HG03135 (cell line): ENCODE data around the gene ALPK1.

Experiments used
- ATAC-seq: cut with Tn5 transposase; IDR thresholded peaks from one replicate; pipeline ENCODE4 v1.9.1; 2021; ENCODE audit warnings: mild to moderate bottlenecking, moderate library complexity; ENCODE audit not compliant: unreplicated experiment

The ALPK1 gene

GRCh38 chr4:112377171-112377570 lies 80.0 kb downstream of the ALPK1 start:
- no peak for ATAC-seq

GRCh38 chr4:112377594-112378242 lies 80.5 kb downstream of the ALPK1 start:
- no peak for ATAC-seq

GRCh38 chr4:112378243-112378620 lies 81.1 kb downstream of the ALPK1 start:
- ATAC-seq = no peak

GRCh38 chr4:112378858-112379257 lies 81.7 kb downstream of the ALPK1 start:
- ATAC-seq = no peak

GRCh38 chr4:112379306-112379705 lies 82.1 kb downstream of the ALPK1 start:
- ATAC-seq = no peak

GRCh38 chr4:112381996-112382692 lies 85.0 kb downstream of the ALPK1 start:
- no peak for ATAC-seq

- no peak for ATAC-seq
Measured at GRCh38 chr4:112386071-112386470, 88.9 kb downstream of the ALPK1 start.

DNA sequence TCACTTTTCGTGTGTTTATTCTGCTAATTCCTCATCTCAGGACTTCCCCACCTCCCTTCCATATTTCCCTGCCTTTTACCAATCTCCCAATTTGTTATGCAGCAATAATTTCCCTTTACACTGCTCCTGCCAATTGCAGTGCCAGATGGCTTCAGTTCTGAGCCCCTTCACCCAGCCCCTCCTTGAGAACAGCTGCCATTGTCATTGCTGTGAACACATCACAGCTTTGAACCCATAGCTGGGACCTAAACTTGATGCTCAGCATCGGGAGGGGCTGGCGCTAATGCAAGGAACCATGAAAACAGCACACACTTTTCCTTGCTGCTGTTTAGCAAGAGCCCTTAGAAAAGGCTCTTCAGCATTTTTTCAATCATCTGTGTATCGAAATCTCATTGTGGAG lies 104.9 kb downstream of the ALPK1 start:
- no peak for ATAC-seq

DNA sequence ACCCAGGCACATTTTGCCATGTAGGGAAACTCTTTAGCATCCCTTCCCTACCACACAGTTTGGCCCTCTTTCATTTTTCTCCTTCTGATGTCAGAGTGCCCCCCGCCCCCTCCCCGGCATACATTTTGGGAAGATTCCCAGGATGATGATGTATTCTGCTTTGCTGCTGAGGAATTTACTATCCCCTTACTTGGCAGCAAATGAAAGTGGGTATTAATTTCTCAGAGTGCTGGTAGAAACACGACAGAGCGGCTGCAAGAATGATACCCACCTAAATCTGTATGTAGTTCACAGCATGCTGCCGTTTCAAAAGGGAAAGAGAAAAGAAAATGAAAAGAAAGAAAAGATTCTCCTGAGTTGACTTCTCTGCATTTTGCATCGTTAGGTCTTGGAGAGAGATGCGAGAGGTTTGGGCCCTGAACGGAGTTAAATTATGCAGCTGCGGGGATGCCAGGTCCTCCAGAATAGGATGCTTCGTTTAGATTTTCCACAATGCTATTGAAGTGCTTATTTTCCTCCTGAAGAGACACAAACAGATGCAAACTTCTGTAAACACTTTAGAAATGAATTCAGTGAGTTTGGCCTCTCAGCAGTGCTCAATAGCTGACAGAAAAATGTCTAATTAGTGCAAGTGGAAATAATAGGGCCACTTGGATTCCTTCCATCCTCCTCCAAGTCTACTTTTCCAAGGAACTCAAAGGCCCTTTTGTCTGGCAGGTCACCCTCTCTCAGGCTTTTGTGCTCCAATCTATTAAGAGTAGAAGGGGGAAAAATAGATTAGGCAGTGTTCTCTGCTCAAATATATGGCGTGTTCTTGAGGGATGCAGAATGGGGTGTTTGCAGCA lies 106.2 kb downstream of the ALPK1 start:
- ATAC-seq = no peak

GRCh38 chr4:112410364-112410763 lies 113.2 kb downstream of the ALPK1 start:
- ATAC-seq = no peak

DNA sequence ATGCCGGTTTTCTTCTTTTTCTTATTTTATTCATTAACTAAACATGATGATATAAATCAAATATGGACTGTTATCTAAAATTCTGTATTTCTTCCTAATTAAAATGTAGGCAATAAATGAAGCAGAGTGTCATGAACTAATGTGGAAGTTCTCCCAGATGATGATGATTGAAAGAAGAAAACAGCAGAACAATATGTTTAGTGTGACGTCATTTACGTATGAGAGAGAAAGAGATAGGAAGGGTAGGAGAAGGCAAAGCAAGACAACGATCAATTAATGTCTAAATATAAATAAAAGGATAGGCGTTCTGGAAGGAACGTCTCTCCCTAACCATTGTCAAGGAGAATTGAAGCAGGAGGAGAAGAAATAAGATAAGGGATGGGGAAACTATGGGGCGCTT lies 113.6 kb downstream of the ALPK1 start:
- ATAC-seq = no peak

DNA sequence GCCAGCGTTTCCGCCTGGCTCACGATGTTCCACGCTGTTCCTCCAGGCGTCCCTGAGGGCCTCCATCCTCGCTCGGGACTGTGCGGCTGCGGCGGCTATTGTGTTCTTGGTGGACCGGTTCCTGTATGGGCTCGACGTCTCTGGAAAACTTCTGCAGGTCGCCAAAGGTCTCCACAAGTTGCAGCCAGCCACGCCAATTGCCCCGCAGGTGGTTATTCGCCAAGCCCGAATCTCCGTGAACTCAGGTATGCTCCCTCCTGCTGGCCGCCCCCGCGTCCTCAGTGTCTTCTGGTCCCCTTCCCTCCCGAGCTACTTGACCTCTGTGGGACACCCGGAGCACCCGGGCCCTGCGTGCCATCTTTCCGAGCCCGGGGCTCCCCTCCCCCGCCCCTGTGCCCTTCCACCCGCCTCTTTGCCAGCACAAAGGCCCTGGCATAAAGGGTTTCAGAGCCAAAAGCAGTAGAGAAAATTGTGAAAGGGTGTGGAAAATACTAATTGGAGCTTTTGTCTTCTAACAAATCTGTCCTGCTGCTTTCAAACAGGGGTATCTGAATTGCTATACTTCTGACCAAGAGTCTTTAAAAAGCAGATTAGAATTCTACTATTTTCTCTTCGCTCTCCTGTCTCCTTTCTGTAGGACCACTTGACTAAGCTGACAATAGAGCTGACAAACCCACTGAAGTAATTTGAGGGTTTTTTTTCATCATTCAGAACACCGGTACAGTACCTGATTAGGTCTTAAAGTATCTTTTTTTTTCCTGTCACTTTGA lies 114.8 kb downstream of the ALPK1 start:
- ATAC-seq = no peak

- no peak for ATAC-seq
Measured at GRCh38 chr4:112416464-112416863, 119.3 kb downstream of the ALPK1 start.

- ATAC-seq = no peak
Measured at GRCh38 chr4:112418092-112418491, 120.9 kb downstream of the ALPK1 start.

- ATAC-seq = no peak
Measured at GRCh38 chr4:112421911-112422310, 124.7 kb downstream of the ALPK1 start.

DNA sequence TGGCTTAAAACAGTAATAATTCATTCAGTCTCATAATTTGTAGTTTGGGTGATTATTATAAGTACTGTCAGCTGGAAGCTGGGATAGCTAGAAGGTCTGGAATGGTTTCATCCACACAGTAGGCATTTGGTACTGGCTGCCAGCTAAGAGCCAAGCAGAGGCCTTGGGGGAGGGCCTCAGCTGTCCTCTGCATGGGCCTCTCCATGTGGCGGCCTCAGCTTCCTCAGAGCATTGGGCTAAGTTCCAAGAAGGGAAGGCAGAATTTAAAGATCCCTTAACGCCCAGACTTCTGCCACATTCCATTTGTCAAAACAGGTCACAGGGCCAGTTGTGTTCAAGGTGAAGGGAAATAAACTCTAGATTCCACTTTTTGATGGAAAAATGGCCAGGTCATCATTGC lies 125.5 kb downstream of the ALPK1 start:
- ATAC-seq = no peak

- no peak for ATAC-seq
Measured at GRCh38 chr4:112423591-112423990, 126.4 kb downstream of the ALPK1 start.

- ATAC-seq = no peak
Measured at GRCh38 chr4:112425823-112426222, 128.7 kb downstream of the ALPK1 start.

DNA sequence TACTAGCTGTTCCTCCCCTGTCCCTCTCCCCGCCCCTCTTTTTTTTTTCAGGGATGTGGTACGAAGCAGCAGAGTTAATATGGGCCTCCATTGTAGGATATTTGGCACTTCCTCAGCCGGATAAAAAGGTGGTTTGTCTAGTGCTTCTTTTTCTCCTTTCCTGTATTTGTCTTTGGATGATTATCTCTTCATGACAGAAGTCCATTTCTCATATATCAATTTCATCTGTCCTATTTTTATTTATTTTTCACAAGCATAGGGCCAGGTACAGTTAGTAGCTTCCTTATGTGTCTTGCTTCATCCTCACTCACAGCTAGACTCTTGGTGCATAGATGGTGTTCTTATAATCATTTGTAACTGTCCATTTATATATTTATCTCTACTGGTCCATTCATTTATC lies 129.2 kb downstream of the ALPK1 start:
- ATAC-seq = no peak

DNA sequence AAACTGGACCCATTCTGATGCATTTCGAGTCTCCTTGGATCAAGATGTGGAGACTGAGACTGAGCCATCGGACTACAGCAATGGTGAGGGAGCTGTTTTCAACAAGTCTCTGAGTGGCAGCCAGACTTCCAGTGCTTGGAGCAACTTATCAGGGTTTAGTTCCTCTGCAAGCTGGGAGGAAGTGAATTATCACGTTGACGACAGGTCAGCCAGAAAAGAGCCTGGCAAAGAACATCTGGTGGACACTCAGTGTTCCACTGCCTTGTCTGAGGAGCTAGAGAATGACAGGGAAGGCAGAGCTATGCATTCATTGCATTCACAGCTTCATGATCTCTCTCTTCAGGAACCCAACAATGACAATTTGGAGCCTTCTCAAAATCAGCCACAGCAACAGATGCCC lies 134.0 kb downstream of the ALPK1 start:
- no peak for ATAC-seq

DNA sequence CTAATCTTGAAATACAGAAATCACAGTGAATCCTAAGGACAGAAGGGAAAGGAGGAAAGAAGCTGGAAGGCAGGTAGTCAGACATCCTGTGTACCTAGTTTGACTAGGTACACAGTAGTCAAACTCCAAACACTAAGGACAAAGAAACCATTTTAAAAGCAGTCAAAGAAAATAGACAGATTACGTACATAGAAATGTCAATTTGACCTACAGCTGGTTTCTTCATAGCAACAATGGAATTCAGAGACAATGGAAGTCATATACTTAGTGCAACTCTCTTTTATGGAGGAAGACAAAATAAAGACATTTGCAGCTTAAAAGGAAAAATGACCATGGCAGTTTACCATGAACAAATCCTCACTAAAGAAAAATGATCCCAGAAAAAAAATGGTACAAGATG lies 139.8 kb downstream of the ALPK1 start:
- ATAC-seq = no peak
